K562 (cell line): ENCODE measurements around the gene ARMC12. TPM values are rescaled to one million over a fixed set of nuclear protein-coding genes. Genes with fewer than 3 reads are reported as not detected.

Source experiments
- ATAC-seq: fragments of 200-7000 bp; cut with Tn5 transposase; 3 replicates; pipeline ENCODE4 v1.9.1; 2020; ENCODE audit warnings: moderate library complexity
- BruUV-seq: library from RNA; stranded (reverse); fragments of 400-500 nt; replicated peaks from 2 replicates; lab custom pipeline; 2021; lab: Mats Ljungman, UMichigan
- CTCF ChIA-PET: fragments of 300-600 bp; formaldehyde crosslinking; extraction: SDS; loops from one replicate; lab custom pipeline; 2021; ENCODE audit warnings: low intra/inter-chr PET ratio; lab: Yijun Ruan, JAX
- POLR2A ChIA-PET: fragments of 300-600, 350-650 bp; sonication (Branson Sonifier 250); formaldehyde crosslinking; extraction: SDS; loops from one replicate; lab custom pipeline; 2021; ENCODE audit warnings: antibody characterized with exemption, inconsistent platforms; lab: Yijun Ruan, JAX
- DNase-seq, 4 experiments: peaks; one replicate each; pipeline versions ENCODE4 v3.0.0 to v3.0.0-alpha.2; 2011 to 2018; ENCODE audit warnings: low spot score in 3 of 4, mixed read lengths in 3 of 4; ENCODE audit errors: extremely low read depth in 1 of 4
- FAIRE-seq: peaks from 2 replicates; lab custom pipeline; 2011; peaks lifted over from hg19 to GRCh38; lab: Jason Lieb, UNC
- H2AFZ ChIP-seq: 2 replicates; pipeline ENCODE4 v1.6.0; 2011; ENCODE audit warnings: low read depth, low read length, control low read depth, inconsistent platforms
- H3K27ac ChIP-seq: fragments of 200-600 bp; 3 replicates; pipeline ENCODE4 v1.8.0; 2011; ENCODE audit warnings: low read depth, mild to moderate bottlenecking, control low read depth, inconsistent platforms, low read length, moderate library complexity, mixed read lengths; ENCODE audit errors: extremely low read depth
- H3K27me3 ChIP-seq, 2 experiments: fragments of 300-600 bp in 1 of 2; 2 replicates in 1 of 2; 3 replicates in 1 of 2; pipeline versions ENCODE4 v1.6.0 to v1.8.0; 2011; ENCODE audit warnings: inconsistent platforms in 2 of 2, low read length in 2 of 2, mild to moderate bottlenecking in 1 of 2, mixed read lengths in 1 of 2, moderate library complexity in 1 of 2; ENCODE audit not compliant: control insufficient read depth in 2 of 2, insufficient read depth in 2 of 2
- H3K36me3 ChIP-seq: fragments of 300-600 bp; 3 replicates; pipeline ENCODE4 v1.8.0; 2011; ENCODE audit warnings: mild to moderate bottlenecking, low read length, inconsistent platforms; ENCODE audit not compliant: control insufficient read depth, insufficient read depth
- H3K4me1 ChIP-seq, 2 experiments: fragments of 200-600 bp in 1 of 2; replicated peaks in 1 of 2; 2 replicates in 1 of 2; 3 replicates in 1 of 2; pipeline versions ENCODE4 v1.5.1 to v1.8.0; 2011; ENCODE audit warnings: inconsistent platforms in 2 of 2, low read length in 2 of 2, mild to moderate bottlenecking in 1 of 2, mixed read lengths in 1 of 2, moderate library complexity in 1 of 2; ENCODE audit not compliant: control insufficient read depth in 2 of 2, insufficient read depth in 2 of 2
- H3K4me2 ChIP-seq: 2 replicates; pipeline ENCODE4 v1.6.1; 2011; ENCODE audit warnings: low read length, control low read depth, inconsistent platforms, mixed read lengths; ENCODE audit not compliant: insufficient read depth
- H3K4me3 ChIP-seq: fragments of 200-600 bp; sonication (generic), shearing (Covaris generic); 2 replicates; pipeline ENCODE4 v1.5.1; 2016; ENCODE audit warnings: control low read depth, inconsistent platforms
- H3K79me2 ChIP-seq: fragments of 200-600 bp; 3 replicates; pipeline ENCODE4 v1.8.0; 2011; ENCODE audit warnings: low read length, inconsistent platforms; ENCODE audit not compliant: control insufficient read depth, insufficient read depth
- H3K9ac ChIP-seq, 2 experiments: 2 replicates each; pipeline versions ENCODE4 v1.6.0 to v1.6.1; 2011; ENCODE audit warnings: low read depth in 2 of 2, low read length in 2 of 2, control low read depth in 1 of 2, inconsistent platforms in 1 of 2, mild to moderate bottlenecking in 1 of 2, mixed read lengths in 1 of 2; ENCODE audit not compliant: insufficient read depth in 1 of 2
- H3K9me1 ChIP-seq: one replicate; pipeline ENCODE4 v1.6.0; 2011; ENCODE audit warnings: inconsistent platforms, mild to moderate bottlenecking, low read length, moderate library complexity; ENCODE audit not compliant: control insufficient read depth, insufficient read depth
- H3K9me3 ChIP-seq: replicated peaks from 2 replicates; pipeline ENCODE4 v1.5.1; 2011; ENCODE audit warnings: low read depth, low read length, inconsistent platforms; ENCODE audit not compliant: control insufficient read depth, insufficient read depth
- H4K20me1 ChIP-seq: replicated peaks from 2 replicates; pipeline ENCODE4 v1.6.1; 2011; ENCODE audit warnings: low read length, inconsistent platforms, mixed read lengths; ENCODE audit not compliant: control insufficient read depth, insufficient read depth
- ARNT ChIP-seq, 2 experiments: fragments of 450-650 bp; IDR thresholded peaks; 2 replicates each; pipeline ENCODE4 v1.6.1; 2016; ENCODE audit warnings: mild to moderate bottlenecking in 1 of 2
- BCOR ChIP-seq: fragments of 450-650 bp; IDR thresholded peaks from 2 replicates; pipeline ENCODE4 v1.6.1; 2016
- BRD9 ChIP-seq: fragments of 450-650 bp; IDR thresholded peaks from 2 replicates; pipeline ENCODE4 v1.6.1; 2018; ENCODE audit warnings: low read depth; ENCODE audit not compliant: partially characterized antibody
- GATAD2B ChIP-seq: fragments of 450-650 bp; IDR thresholded peaks from 2 replicates; pipeline ENCODE4 v1.6.1; 2017; ENCODE audit warnings: mild to moderate bottlenecking, borderline replicate concordance
- HDAC2 ChIP-seq: fragments of 450-650 bp; IDR thresholded peaks from 2 replicates; pipeline ENCODE4 v1.6.1; 2016; ENCODE audit warnings: mild to moderate bottlenecking
- KAT7 ChIP-seq: sonication (generic); formaldehyde crosslinking; IDR thresholded peaks from 2 replicates; pipeline ENCODE4 v1.8.0; 2022; ENCODE audit warnings: missing genetic modification reagents, mild to moderate bottlenecking, borderline replicate concordance
- KDM1A ChIP-seq, 2 experiments: fragments of 450-650 bp; IDR thresholded peaks; 2 replicates each; pipeline ENCODE4 v1.6.1; 2016; ENCODE audit warnings: mild to moderate bottlenecking in 2 of 2
- LARP7 ChIP-seq: fragments of 450-650 bp; IDR thresholded peaks from 2 replicates; pipeline ENCODE4 v1.6.1; 2016
- RBM25 ChIP-seq: fragments of 200-400 bp; formaldehyde crosslinking; IDR thresholded peaks from 2 replicates; pipeline ENCODE4 v1.6.1; 2018; ENCODE audit warnings: low read length, low read depth, moderate library complexity; ENCODE audit not compliant: severe bottlenecking
- ZC3H11A ChIP-seq: IDR thresholded peaks from 2 replicates; pipeline ENCODE4 v1.6.1; 2012; ENCODE audit warnings: low read depth, low read length, improper control_type of control experiment
- ZNF143 ChIP-seq: sonication (generic); formaldehyde crosslinking; IDR thresholded peaks from 2 replicates; pipeline ENCODE4 v1.9.0; 2022; ENCODE audit warnings: mild to moderate bottlenecking, missing genetic modification reagents
- ZNF174 ChIP-seq: fragments of 250-450 bp; sonication (Bioruptor Pico); IDR thresholded peaks from 2 replicates; pipeline ENCODE4 v1.4.0; 2020; ENCODE audit warnings: mild to moderate bottlenecking
- ZNF589 ChIP-seq: fragments of 200-800 bp; sonication (Bioruptor generic); IDR thresholded peaks from 2 replicates; pipeline ENCODE4 v1.6.1; 2016; ENCODE audit warnings: low read depth, missing genetic modification characterization, missing compliant biosample characterization
- ZNF699 ChIP-seq: fragments of 250-450 bp; sonication (Bioruptor Pico); IDR thresholded peaks from 2 replicates; pipeline ENCODE4 v1.8.0; 2021; ENCODE audit warnings: mild to moderate bottlenecking, moderate library complexity; ENCODE audit not compliant: insufficient replicate concordance
- WGBS: fragments of 100-300 bp; shearing (Covaris generic); methylation state at CpG from one replicate; pipeline ENCODE4 v1.1.6; 2016; ENCODE audit warnings: low coverage, mixed read lengths; ENCODE audit not compliant: insufficient coverage; ENCODE audit errors: missing lambda C conversion rate; 5-methylcytosine and 5-hydroxymethylcytosine counted together
- in situ Hi-C: fragments of 300-500 bp; cut with MboI; formaldehyde crosslinking; loops from 4 replicates; pipeline ENCODE4 v1.15.0; 2018; ENCODE audit warnings: inconsistent platforms, mixed read lengths
- intact Hi-C: fragments of 100-400 bp; cut with micrococcal nuclease; formaldehyde crosslinking; loops from 2 replicates; pipeline ENCODE4 v1.14.2; 2022
- polyA plus RNA-seq, 8 experiments: library from polyadenylated mRNA; depleted of rRNA in 4 of 8; stranded (reverse) in 5 of 8; unstranded in 3 of 8; fragments of >200 nt; fragmentation: Nextera tagmentation in 2 of 8; fragmentation: Illumina TruSeq in 1 of 8; extraction: Ambion mirVana in 2 of 8; extraction: Trizol in 1 of 8; gene quantifications; 2 replicates each; pipeline versions ENCODE4 v1.2.1 to v1.2.3, GENCODE V29; 2011 to 2014; ENCODE audit warnings: inconsistent platforms in 1 of 8, missing spikeins in 1 of 8
- total RNA-seq, 7 experiments: library from RNA; depleted of rRNA in 6 of 7; stranded (reverse); fragments of >200 nt in 6 of 7; fragmentation: Illumina TruSeq in 2 of 7; extraction: Trizol in 2 of 7; gene quantifications; 2 replicates each; pipeline versions ENCODE4 v1.2.1 to v1.2.3, GENCODE V29; 2011 to 2021; ENCODE audit warnings: low replicate concordance in 1 of 7
- TF ChIP-seq, protein P1 (sequence below): IDR thresholded peaks from 2 replicates; pipeline ENCODE4 v1.6.1; 2016; ENCODE audit warnings: missing genetic modification characterization, missing compliant biosample characterization
- TF ChIP-seq, protein P2 (sequence below), 2 experiments: IDR thresholded peaks; 2 replicates each; pipeline ENCODE4 v1.6.1; 2011; ENCODE audit warnings: borderline replicate concordance in 1 of 2, control low read depth in 1 of 2, low read depth in 1 of 2, low read length in 1 of 2, mild to moderate bottlenecking in 1 of 2, mixed read lengths in 1 of 2, moderate library complexity in 1 of 2; ENCODE audit not compliant: insufficient read depth in 1 of 2, insufficient read length in 1 of 2, poor library complexity in 1 of 2, severe bottlenecking in 1 of 2; ENCODE audit errors: extremely low read depth in 1 of 2

Gene ARMC12
- total and polyA plus RNA-seq, 9 of the 15 experiments (the other 6 are each of a cell fraction or from before 2014, with no cell fraction given) = 0.09 to 0.58 (median 0.31) TPM; not detected in 3

DNA sequence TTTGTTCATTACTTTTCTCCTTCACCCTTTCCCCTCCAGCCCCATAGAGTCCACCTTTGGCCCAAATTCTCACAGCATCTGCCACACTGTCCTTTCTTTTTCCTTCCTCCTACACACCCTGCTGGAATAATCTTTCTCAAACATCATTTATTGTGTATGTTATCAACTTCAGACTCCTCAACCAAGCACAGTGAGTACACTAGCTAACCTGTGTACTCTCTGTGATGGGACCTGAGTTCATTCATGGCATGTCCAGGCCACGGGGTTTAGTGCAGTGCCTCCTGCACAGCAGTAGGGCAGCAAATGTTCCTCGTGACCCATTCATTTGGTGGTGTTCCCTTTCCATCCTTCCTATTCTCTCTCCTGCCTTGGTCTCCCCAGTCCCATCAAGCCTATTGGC, 7.1 kb upstream of the ARMC12 start (continued):
- TF ChIP-seq, protein P1, sequence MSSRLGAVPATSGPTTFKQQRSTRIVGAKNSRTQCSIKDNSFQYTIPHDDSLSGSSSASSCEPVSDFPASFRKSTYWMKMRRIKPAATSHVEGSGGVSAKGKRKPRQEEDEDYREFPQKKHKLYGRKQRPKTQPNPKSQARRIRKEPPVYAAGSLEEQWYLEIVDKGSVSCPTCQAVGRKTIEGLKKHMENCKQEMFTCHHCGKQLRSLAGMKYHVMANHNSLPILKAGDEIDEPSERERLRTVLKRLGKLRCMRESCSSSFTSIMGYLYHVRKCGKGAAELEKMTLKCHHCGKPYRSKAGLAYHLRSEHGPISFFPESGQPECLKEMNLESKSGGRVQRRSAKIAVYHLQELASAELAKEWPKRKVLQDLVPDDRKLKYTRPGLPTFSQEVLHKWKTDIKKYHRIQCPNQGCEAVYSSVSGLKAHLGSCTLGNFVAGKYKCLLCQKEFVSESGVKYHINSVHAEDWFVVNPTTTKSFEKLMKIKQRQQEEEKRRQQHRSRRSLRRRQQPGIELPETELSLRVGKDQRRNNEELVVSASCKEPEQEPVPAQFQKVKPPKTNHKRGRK (tag) = 0 out of 2 replicates have a peak, but pooled peaks have one; percentile 13
- TF ChIP-seq ZNF174 (no peak), ZC3H11A (no peak), ZNF699 (no peak)

DNA sequence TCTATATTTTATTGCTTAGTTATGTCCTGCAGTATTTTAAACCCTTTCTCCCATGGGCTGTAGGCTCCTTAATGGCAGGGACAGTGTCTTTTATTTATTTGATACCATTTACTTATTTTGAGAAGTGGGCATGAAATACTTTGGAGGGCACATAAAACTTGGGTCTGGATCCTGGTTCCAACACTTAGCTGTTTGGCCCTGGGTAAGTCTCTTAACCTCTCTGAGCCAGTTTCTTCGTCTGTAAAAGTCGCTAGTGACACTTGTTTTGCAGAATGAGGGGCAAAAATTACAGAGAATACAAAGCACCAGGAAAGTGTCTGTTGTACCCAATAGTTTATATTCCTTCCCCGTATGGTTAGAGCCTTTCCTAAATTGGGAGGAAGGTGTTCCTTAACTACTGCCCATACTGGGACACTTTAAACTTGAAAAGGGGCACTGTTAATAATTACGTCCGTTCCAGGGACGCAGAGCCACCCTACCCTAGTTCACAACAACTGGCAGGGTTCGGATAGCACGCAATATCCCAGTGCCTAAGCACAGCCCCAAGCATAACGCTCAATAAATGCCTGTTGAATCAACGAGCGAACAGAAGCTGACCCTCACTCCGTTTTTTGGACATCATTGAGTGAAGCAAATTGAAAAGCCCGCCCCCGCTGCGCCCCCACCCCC, 6.0 kb upstream of the ARMC12 start:
- ChIA-PET CTCF (interaction anchor here (1.3 kb wide), 1 partner anchor 147 kb away, joined by 12 read pairs; no protein-coding TSS in a partner anchor), POLR2A (interaction anchor here (0.6 to 1.2 kb wide), 2 partner anchors 214 to 242 kb away, joined by 3 read pairs; no protein-coding TSS in a partner anchor)
- Histone ChIP-seq H3K4me1 (peaks cover 56 to 72% of the 10 kb centered on the region in 2 experiments), H3K79me2 (no peaks in the 10 kb centered on the region; the same call in 2 of the 3 replicates), H3K36me3 (no peaks in the 10 kb centered on the region), H3K9me1 (no peaks in the 10 kb centered on the region), H4K20me1 (no peaks in the 10 kb centered on the region), H3K27me3 (no peaks in the 10 kb centered on the region), H3K4me3 (peak overlapping the region; percentile 17; the same call in 1 of the 2 replicates), H3K9me3 (no peaks in the 10 kb centered on the region), H3K27ac (peak overlapping the region; percentile 78), H3K9ac (peak overlapping the region; percentile 61 to 72; a peak in 3 of 4 replicates), H3K4me2 (peak overlapping the region; percentile 77), H2AFZ (peak overlapping the region; percentile 87)
- 11% methylated on average over 12 of the region's 15 CpGs for WGBS
- FAIRE-seq (no peak), ATAC-seq (no peak), DNase-seq (no peak)
- in situ Hi-C loops (no loop called here), intact Hi-C loops (loop anchor here (10.0 kb wide), 1 partner anchor 364 kb away; no protein-coding TSS in a partner anchor)
- TSS peak; percentile 55 for BruUV-seq
- TF ChIP-seq KDM1A (IDR thresholded peaks at IDR 0.05) = peak; percentile 67 to 74
- 0 out of 2 replicates have a peak, but pooled peaks have one; percentile 25 for TF ChIP-seq ZNF143
- TF ChIP-seq BRD9 = peak; percentile 18
- 0 out of 4 replicates have a peak, but pooled peaks of 1 of the 2 experiments have one; percentile 23 for TF ChIP-seq ARNT (IDR thresholded peaks at IDR 0.05)
- peak; percentile 98 for TF ChIP-seq RBM25
- 0 out of 2 replicates have a peak, but pooled peaks have one; percentile 13 for TF ChIP-seq ZNF589
- TF ChIP-seq KAT7 (CRISPR knock-in tag) = 0 out of 2 replicates have a peak, but pooled peaks have one; percentile 11
- TF ChIP-seq BCOR = peak; percentile 89
- TF ChIP-seq LARP7 = no peak
- peak; percentile 35; the same call in 1 of the 2 replicates for TF ChIP-seq GATAD2B
- TF ChIP-seq HDAC2 = peak; percentile 62
- TF ChIP-seq, protein P2, sequence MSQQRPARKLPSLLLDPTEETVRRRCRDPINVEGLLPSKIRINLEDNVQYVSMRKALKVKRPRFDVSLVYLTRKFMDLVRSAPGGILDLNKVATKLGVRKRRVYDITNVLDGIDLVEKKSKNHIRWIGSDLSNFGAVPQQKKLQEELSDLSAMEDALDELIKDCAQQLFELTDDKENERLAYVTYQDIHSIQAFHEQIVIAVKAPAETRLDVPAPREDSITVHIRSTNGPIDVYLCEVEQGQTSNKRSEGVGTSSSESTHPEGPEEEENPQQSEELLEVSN (IDR thresholded peaks at IDR 0.05; ENCODE audit: borderline replicate concordance in 1 of 2, extremely low read depth in 1 of 2, insufficient read depth in 1 of 2, insufficient read length in 1 of 2, low read depth in 1 of 2, low read length in 1 of 2, poor library complexity in 1 of 2, severe bottlenecking in 1 of 2) = no peak
